Measurements from ENCODE around the gene PJA1.

DNA sequence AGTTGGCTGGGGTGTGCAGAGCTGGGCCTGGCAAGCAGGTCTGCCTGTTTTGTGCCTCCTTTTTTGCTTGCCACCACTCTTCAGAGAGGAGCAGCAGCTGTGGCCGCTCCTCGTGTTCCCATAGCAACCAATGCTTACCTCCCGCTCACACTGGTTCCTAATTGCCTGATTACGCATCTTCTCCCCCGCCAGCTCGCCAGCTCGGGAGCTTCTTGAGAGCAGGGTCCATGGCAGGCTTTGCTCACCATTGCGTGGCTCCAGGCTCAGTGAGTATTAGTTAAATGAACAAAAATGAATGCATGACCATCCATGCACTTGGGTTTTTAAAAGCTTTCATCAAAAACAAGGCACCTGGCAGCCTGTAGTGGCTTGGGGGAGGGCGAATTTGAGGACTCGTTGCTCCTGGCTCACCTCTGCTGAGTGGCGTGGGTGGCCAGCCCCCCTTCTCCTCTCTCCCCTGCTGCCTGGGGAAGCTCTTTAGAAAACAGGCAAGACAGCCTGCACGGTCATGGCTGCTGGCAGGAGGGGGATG lies 14.2 kb upstream of the PJA1 start:
- TF ChIP-seq GATA1 (IDR thresholded peaks at IDR 0.05; ENCODE audit: low read depth, low read length) (no peak), POLR2A (IDR thresholded peaks at IDR 0.05; ENCODE audit: low read length) (no peak)
